HG03025 (cell line): ENCODE measurements around the gene HCN3.
A peak's percentile ranks its signal among the peaks of the same experiment; 100 is the strongest.

Experiments
- ATAC-seq: cut with Tn5 transposase; IDR thresholded peaks from one replicate; pipeline ENCODE4 v1.9.1; 2021; ENCODE audit warnings: mild to moderate bottlenecking, moderate library complexity; ENCODE audit not compliant: unreplicated experiment, low FRiP score

HCN3 gene

DNA sequence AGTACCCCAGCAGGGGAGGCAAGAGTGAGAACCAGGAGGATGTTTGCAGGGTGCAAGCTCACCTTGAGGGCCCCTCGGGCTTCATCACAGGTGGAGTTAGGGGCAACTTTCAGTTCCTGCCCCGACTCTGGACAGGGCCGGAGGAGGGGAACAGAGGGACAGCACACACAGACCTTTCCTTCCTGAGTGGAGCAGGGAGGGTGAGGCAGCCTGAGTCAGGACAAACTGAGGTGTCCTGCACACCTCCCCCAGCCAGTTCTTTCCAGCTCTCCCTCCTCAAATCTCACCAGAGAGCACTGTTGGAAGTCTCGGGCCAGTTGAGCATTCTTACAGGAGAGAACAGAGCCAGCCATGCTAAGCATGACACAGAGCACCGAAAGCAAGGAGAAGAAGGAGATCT lies 23.5 kb upstream of the HCN3 start:
- no peak for ATAC-seq

- ATAC-seq, result no peak
These were observed 23.0 kb upstream of the HCN3 start for GRCh38 chr1:155254228-155254713.

DNA sequence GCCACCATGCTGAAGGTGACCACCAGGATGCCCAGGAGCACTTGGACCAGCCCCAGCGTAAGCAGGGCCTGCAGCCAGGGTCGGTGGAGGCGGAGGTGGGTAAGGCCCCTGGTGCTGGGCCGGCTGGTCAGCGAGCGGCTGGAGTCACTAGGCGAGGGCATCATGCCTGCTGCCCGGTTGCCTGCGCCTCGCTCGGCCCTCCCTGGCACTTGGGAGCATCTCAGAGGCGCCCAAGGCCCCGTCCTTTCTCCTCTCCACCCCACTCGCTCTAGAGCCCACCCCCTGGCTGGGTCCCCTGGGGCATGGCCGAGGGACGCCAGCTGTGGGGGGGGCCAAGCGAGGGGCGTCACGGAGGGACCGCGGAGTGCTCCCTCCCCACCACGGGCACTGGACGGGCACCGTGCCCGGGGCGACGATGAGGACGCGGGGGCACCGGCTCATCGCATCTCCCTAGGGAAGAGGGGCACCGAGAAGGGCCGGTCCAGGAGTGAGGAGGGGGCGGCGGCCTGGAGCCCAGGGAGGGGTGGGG lies 22.5 kb upstream of the HCN3 start:
- no peak for ATAC-seq

GRCh38 chr1:155255243-155256007 lies 21.8 kb upstream of the HCN3 start, which contains the start of gene ENTREP3:
Gene ENTREP3 (minus strand): TSS chr1:155255483. CDS start chr1:155254877, 606 bp downstream.
- no peak for ATAC-seq

DNA sequence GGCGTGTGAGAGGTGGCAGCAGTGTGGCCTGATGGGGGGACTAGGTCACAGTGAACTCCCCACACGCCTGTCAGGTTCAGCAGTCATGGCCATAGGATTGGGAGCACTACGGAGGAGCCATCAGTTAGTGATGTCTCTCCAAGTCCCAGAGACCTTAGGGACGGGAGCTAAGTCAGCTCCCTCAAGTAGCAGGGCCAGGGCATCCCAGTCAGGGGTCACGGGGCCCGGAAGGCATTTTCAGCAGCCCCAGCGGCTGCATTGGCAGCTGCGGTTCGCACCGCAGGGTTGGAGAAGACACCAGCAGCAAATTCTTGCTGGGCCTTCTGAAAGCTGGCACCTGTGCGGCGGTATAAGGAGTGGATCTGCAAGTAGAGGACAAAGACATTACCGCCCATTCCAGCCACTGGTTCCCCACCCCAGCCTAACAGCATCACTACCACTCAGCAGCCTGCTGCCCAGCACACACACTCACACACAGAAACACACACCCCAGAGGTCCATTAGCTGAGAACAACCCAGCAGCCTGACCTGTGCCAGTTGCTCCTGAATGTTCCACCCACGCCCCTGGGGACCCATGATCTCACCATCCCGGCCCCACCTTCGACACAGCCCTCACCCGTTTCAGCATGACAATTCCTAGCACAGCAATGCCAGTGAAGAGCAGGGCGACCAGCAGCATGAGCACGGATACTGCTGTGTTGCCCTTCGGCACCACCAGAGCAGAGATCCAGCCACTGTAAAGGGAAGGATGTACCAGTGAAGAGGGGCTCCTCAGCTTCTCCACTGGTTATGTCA lies 21.0 kb upstream of the HCN3 start:
- ATAC-seq, result no peak

- ATAC-seq, result no peak
These were observed 17.0 kb upstream of the HCN3 start for GRCh38 chr1:155260276-155260675.

DNA sequence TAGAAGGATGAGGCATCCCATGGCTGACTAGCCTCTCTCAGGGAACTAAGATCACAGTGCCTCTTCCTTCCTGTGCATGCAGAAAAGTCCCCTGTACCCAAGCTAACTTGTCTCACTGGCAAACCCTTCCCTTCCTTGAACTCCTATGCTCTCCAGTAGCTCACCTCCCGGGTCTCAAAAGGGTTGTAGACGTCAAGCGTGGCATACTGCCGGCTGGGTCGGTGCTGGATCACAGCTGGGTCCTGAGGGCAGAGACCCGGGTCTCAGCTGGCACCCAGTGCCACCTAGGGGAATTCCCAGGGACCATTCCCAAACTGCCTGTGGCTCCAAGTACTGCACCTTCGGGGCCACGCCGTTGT lies 15.8 kb upstream of the HCN3 start:
- ATAC-seq, result peak; percentile 3

DNA sequence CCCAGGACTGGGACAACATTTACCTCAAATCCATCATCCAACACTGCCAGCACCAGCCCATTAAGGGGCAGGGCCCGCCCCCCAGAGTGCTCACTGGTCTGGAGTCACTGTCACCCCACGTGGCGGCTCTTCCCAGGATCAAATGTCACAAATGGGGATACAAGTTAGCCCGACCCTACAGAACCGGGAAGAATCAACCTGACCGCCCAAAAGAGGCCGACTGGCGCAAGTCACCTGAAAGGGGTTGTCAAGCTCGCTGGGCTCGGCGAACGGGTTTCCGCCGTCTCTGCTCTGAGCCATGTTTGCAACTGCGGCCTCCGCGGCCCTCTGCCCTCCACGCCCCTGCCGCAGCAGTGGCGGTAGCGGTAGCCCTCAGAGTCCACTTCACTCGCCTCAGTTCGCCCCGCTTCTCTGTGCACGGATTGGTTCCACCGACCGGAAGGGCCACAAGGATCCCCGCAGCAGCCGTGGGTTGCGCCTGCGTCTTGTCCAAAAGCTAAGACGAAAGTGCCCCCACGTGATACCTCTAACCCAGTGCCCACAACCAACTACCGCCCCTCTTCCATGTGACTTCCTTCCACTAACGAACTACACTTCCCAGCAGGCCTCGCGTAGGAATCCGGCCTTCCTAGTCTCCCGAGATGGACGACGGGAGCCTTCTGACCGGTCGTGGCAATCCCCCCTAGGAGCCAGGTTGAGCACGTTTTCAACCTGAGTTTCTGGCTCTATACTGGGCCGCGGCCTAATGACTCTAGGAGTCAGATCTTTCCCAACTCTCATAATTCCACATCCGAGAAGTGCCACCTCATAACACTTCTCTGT lies 15.2 kb upstream of the HCN3 start, which contains the start of gene SCAMP3:
Gene SCAMP3 (minus strand): TSS at position 509 of the 822 bp plus-strand sequence. CDS start 209 bp downstream, at position 300.
- ATAC-seq, result peak; percentile 85

- no peak for ATAC-seq
These were observed 14.2 kb upstream of the HCN3 start for GRCh38 chr1:155263067-155263466.

- no peak for ATAC-seq
These were observed 10.7 kb upstream of the HCN3 start for GRCh38 chr1:155266553-155266952.

DNA sequence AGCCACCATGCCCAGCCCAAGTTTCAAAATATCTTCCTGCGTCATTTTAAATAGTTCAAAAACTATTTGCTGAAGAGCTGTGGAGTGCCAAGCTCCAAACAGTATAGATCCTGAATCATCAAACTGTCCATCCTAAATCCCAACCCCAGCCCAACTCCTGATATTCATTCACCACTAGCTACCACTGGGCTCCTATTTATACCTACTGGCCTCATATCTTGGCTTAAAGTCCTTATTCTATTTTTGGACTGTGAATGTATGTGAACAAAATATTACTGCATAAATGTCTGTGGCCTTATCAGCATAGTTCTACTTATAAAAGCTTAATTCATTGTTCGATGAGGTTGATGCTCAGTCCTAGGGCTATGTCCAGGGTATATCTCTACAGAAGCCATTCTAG lies 9.9 kb upstream of the HCN3 start:
- ATAC-seq, result no peak

- ATAC-seq, result no peak
These were observed 8.6 kb upstream of the HCN3 start for GRCh38 chr1:155268630-155269029.

DNA sequence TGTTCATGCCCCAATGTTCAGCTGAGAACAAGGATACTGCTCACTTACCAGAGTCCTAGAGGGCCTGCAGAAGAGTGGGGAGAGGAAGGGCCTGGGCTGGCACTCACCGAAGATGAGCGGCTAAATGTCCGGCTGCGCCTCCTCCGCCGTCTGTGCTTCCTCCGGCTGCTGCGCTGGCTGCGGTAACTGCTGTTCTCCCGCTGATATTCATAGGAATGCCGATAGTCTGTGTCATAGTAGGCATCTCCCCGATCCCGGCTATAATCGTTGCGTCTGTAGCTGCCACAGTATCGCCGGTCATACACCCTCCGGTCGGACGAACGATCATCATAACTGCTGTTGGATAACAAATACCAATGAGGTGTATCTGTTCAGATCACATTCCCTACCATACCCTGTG lies 7.9 kb upstream of the HCN3 start:
- ATAC-seq, result no peak

DNA sequence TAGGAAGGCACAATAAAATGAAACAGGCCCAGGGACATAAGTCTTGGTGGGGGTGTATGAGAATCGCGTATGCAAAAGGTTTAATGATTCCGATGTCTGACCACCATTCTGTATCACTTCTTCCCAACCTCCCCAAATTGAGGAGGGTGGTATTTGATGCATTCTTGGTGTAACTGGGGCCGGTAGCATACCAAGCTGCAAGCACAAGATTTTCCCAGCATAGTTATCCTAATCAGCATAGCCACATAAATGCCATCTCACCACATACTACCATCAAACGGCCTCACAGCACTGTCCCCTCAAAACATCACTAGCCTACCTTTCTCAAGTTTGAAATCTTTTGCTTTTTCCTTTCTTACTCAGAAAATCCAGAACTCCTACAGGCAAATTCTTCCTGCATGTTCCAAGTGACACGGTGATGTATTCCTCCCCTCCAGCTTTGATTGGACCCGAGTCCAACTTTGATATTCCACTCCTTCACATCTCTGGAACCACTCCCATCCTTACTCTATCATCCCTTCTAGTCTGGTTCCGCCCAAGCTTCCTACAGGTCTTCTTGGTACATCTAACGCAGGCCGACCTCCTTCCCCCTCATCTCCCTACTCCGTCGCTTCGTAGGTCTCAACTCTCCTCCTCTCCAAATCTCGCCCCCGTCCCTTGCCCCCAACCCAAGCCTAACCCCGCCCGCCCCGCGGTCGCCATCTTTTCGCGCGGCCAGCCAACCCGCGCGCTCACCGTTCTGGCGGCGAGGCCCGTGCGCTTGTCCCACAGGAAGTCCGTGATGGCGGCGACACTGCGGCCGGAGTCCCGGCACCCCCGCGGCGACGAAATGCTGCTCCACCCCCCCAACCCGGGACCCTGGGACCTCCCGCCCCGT lies 4.6 kb upstream of the HCN3 start:
- ATAC-seq, result peak; percentile 27

GRCh38 chr1:155273343-155274245 lies 3.7 kb upstream of the HCN3 start, which contains the start of gene CLK2:
Gene CLK2 (minus strand): TSS chr1:155273504. CDS start chr1:155270977, 2,527 bp downstream.
- ATAC-seq, result peak; percentile 59

- no peak for ATAC-seq
These were observed 832 bp downstream of the HCN3 start for GRCh38 chr1:155277902-155278688.

GRCh38 chr1:155278689-155279160 lies 1.5 kb downstream of the HCN3 start:
- ATAC-seq, result no peak
